Measurements from ENCODE around the gene FGF4. TPM values are rescaled to one million over a fixed set of nuclear protein-coding genes. Genes with fewer than 3 reads are reported as not detected.

The FGF4 gene
- total RNA-seq, 2 donors from 2014 or later: 0.28 TPM; not detected in 1

GRCh38 chr11:69750108-69750850 is 24.9 kb downstream of the FGF4 start:
- 74% methylated on average over 11 of the region's 11 CpGs for WGBS
- H3K4me3 ChIP-seq: no peak overlapping the region
- no peaks in the 10 kb centered on the region for H3K36me3 ChIP-seq
- TF ChIP-seq CTCF (IDR thresholded peaks at IDR 0.05) (no peak), POLR2AphosphoS5 (IDR thresholded peaks at IDR 0.05) (no peak), POLR2A (IDR thresholded peaks at IDR 0.05) (no peak)
- H3K4me1 ChIP-seq (replicated peaks): no peaks in the 10 kb centered on the region
- intact Hi-C loops (cut with DNase I): no loop called here
- H3K9me3 ChIP-seq: no peaks in the 10 kb centered on the region
- DNase-seq (ENCODE audit: low spot score): no peak
- no peaks in the 10 kb centered on the region for H3K27me3 ChIP-seq (replicated peaks; ENCODE audit: insufficient read depth)
- H3K27ac ChIP-seq: no peak overlapping the region

GRCh38 chr11:69748637-69749036 is 26.5 kb downstream of the FGF4 start:
- Histone ChIP-seq H3K36me3 (no peaks in the 10 kb centered on the region), H3K27me3 (replicated peaks; ENCODE audit: insufficient read depth) (no peaks in the 10 kb centered on the region), H3K27ac (no peak overlapping the region), H3K4me1 (replicated peaks) (no peaks in the 10 kb centered on the region), H3K4me3 (no peak overlapping the region), H3K9me3 (no peaks in the 10 kb centered on the region)
- TF ChIP-seq CTCF (IDR thresholded peaks at IDR 0.05): no peak
- no peak for TF ChIP-seq POLR2A (IDR thresholded peaks at IDR 0.05)
- no peak for TF ChIP-seq POLR2AphosphoS5 (IDR thresholded peaks at IDR 0.05)
- WGBS: 90% methylated on average over 11 of the region's 11 CpGs
- intact Hi-C loops (cut with DNase I): no loop called here
- DNase-seq (ENCODE audit: low spot score): no peak

GRCh38 chr11:69746752-69747742 is 28.1 kb downstream of the FGF4 start:
- intact Hi-C loops (cut with DNase I): no loop called here
- DNase-seq (ENCODE audit: low spot score): no peak
- Histone ChIP-seq H3K4me1 (replicated peaks) (no peaks in the 10 kb centered on the region), H3K27ac (no peak overlapping the region), H3K4me3 (no peak overlapping the region), H3K27me3 (replicated peaks; ENCODE audit: insufficient read depth) (no peaks in the 10 kb centered on the region), H3K9me3 (no peaks in the 10 kb centered on the region), H3K36me3 (no peaks in the 10 kb centered on the region)
- TF ChIP-seq POLR2AphosphoS5 (IDR thresholded peaks at IDR 0.05): no peak
- TF ChIP-seq POLR2A (IDR thresholded peaks at IDR 0.05): no peak
- no peak for TF ChIP-seq CTCF (IDR thresholded peaks at IDR 0.05)
- WGBS: 65% methylated on average over 29 of the region's 29 CpGs

- no peaks in the 10 kb centered on the region for H3K9me3 ChIP-seq
- no peaks in the 10 kb centered on the region for H3K4me1 ChIP-seq (replicated peaks)
- TF ChIP-seq POLR2AphosphoS5 (IDR thresholded peaks at IDR 0.05) (no peak), CTCF (IDR thresholded peaks at IDR 0.05) (no peak), POLR2A (IDR thresholded peaks at IDR 0.05) (no peak)
- no peak overlapping the region for H3K4me3 ChIP-seq
- WGBS: 77% methylated on average over 8 of the region's 8 CpGs
- H3K27me3 ChIP-seq (replicated peaks; ENCODE audit: insufficient read depth): no peaks in the 10 kb centered on the region
- no peak overlapping the region for H3K27ac ChIP-seq
- DNase-seq (ENCODE audit: low spot score): no peak
- intact Hi-C loops (cut with DNase I): no loop called here
- H3K36me3 ChIP-seq: no peaks in the 10 kb centered on the region
Observed at GRCh38 chr11:69746140-69746539, 29.0 kb downstream of the FGF4 start.
